Measurements from ENCODE around the gene ACOXL.

Gene ACOXL

GRCh38 chr2:110796716-110797301, 64.4 kb downstream of the ACOXL start:
- no peak for DNase-seq

GRCh38 chr2:110799376-110799775, 67.0 kb downstream of the ACOXL start:
- DNase-seq, result no peak

- DNase-seq, result no peak
Measured at GRCh38 chr2:110800611-110801402, 68.4 kb downstream of the ACOXL start.

GRCh38 chr2:110802208-110802932, 70.0 kb downstream of the ACOXL start:
- no peak for DNase-seq

- DNase-seq, result no peak
Measured at GRCh38 chr2:110804433-110804832, 72.1 kb downstream of the ACOXL start.

- DNase-seq, result no peak
Measured at GRCh38 chr2:110804915-110805314, 72.5 kb downstream of the ACOXL start.

- DNase-seq, result no peak
Measured at GRCh38 chr2:110805894-110806452, 73.6 kb downstream of the ACOXL start.

- no peak for DNase-seq
Measured at GRCh38 chr2:110807522-110807921, 75.1 kb downstream of the ACOXL start.

- DNase-seq, result no peak
Measured at GRCh38 chr2:110810404-110810803, 78.0 kb downstream of the ACOXL start.

- no peak for DNase-seq
Measured at GRCh38 chr2:110812726-110813645, 80.6 kb downstream of the ACOXL start.

- DNase-seq, result no peak
Measured at GRCh38 chr2:110813896-110814295, 81.5 kb downstream of the ACOXL start.

- DNase-seq, result no peak
Measured at GRCh38 chr2:110815938-110816337, 83.6 kb downstream of the ACOXL start.

- DNase-seq, result no peak
Measured at GRCh38 chr2:110816404-110817365, 84.3 kb downstream of the ACOXL start.

GRCh38 chr2:110818767-110819481, 86.6 kb downstream of the ACOXL start:
- DNase-seq, result no peak

GRCh38 chr2:110819711-110820110, 87.3 kb downstream of the ACOXL start:
- no peak for DNase-seq

GRCh38 chr2:110820128-110820527, 87.8 kb downstream of the ACOXL start:
- DNase-seq, result no peak

GRCh38 chr2:110823165-110823564, 90.8 kb downstream of the ACOXL start:
- DNase-seq, result no peak

GRCh38 chr2:110827511-110827910, 95.1 kb downstream of the ACOXL start:
- DNase-seq, result no peak

GRCh38 chr2:110828330-110828729, 96.0 kb downstream of the ACOXL start:
- no peak for DNase-seq

GRCh38 chr2:110829413-110830146, 97.2 kb downstream of the ACOXL start:
- DNase-seq, result no peak

Measured in effector CD8-positive, alpha-beta T cell (primary cell).